Left lobe of liver (tissue), 2 donors: ENCODE data around the gene ZNF776. TPM values are rescaled to one million over a fixed set of nuclear protein-coding genes. Genes with fewer than 3 reads are reported as not detected.
"Not testable (repeated sequence)": the region's sequence is repeated elsewhere in the genome, so short reads cannot be mapped to it uniquely, and the experiment has no call there.

Source experiments
- ATAC-seq: fragments of 200-7000 bp; cut with Tn5 transposase; one replicate; pipeline ENCODE4 v1.9.1; 2020; ENCODE audit warnings: mild to moderate bottlenecking, moderate library complexity
- DNase-seq: peaks from one replicate; pipeline ENCODE4 v3.0.0-alpha.2; 2020; ENCODE audit warnings: low spot score
- total RNA-seq: library from RNA; stranded (reverse); gene quantifications from one replicate; pipeline ENCODE4 v1.2.1, GENCODE V29; 2021
- donor health status: DM: no; HTN: no; CAD: no; lungs with moderate emphysema.
- donor health status: DM: no; HTN: yes; CAD: no.

The ZNF776 gene
- 9.1 TPM for total RNA-seq

- peak; percentile 97 for ATAC-seq
- DNase-seq, result peak; percentile 85
These were observed at the start of gene ZNF776 for GRCh38 chr19:57746580-57747471. ZNF776 (plus strand) TSS chr19:57746815; CDS start chr19:57747059, 244 bp downstream.

- DNase-seq (no peak), ATAC-seq (no peak)
These were observed 45.0 kb upstream of the ZNF776 start for GRCh38 chr19:57701625-57702024.

GRCh38 chr19:57706346-57706745, 40.3 kb upstream of the ZNF776 start:
- ATAC-seq (no peak), DNase-seq (no peak)

- ATAC-seq (peak; percentile 68), DNase-seq (peak; percentile 40)
These were observed 37.8 kb upstream of the ZNF776 start, which contains the start of gene ZNF154 for GRCh38 chr19:57708641-57709361. ZNF154 (minus strand) TSS chr19:57709204; CDS start chr19:57708971, 233 bp downstream.

GRCh38 chr19:57709616-57710015, 37.0 kb upstream of the ZNF776 start:
- no peak for ATAC-seq
- DNase-seq, result peak; percentile 11

- ATAC-seq (no peak), DNase-seq (no peak)
These were observed 34.4 kb upstream of the ZNF776 start for GRCh38 chr19:57712222-57712621.

- ATAC-seq, result no peak
- no peak for DNase-seq
These were observed 27.2 kb upstream of the ZNF776 start for GRCh38 chr19:57719424-57719823.

GRCh38 chr19:57719901-57720519, 26.6 kb upstream of the ZNF776 start:
- no peak for ATAC-seq
- DNase-seq, result peak; percentile 5

GRCh38 chr19:57720878-57721277, 25.7 kb upstream of the ZNF776 start:
- DNase-seq (peak; percentile 7), ATAC-seq (no peak)

- DNase-seq, result peak; percentile 66
- ATAC-seq, result peak; percentile 88
These were observed 8.3 kb upstream of the ZNF776 start for GRCh38 chr19:57738320-57738719.

GRCh38 chr19:57738770-57739169, 7.8 kb upstream of the ZNF776 start:
- not testable (repeated sequence) for DNase-seq, ATAC-seq

- DNase-seq, result no peak
- no peak for ATAC-seq
These were observed 825 bp downstream of the ZNF776 start for GRCh38 chr19:57747472-57747807.

- DNase-seq, result no peak
- no peak for ATAC-seq
These were observed 1.4 kb downstream of the ZNF776 start for GRCh38 chr19:57748029-57748428.

GRCh38 chr19:57754091-57754673, 7.6 kb downstream of the ZNF776 start:
- DNase-seq (no peak), ATAC-seq (no peak)

GRCh38 chr19:57755031-57755430, 8.4 kb downstream of the ZNF776 start:
- DNase-seq (no peak), ATAC-seq (no peak)

GRCh38 chr19:57757941-57758340, 11.3 kb downstream of the ZNF776 start:
- ATAC-seq, result no peak
- no peak for DNase-seq

GRCh38 chr19:57759096-57759495, 12.5 kb downstream of the ZNF776 start:
- DNase-seq (no peak), ATAC-seq (no peak)

GRCh38 chr19:57769345-57770131, 22.9 kb downstream of the ZNF776 start, which contains the start of gene ZNF586:
ZNF586 (plus strand) TSS chr19:57769676; CDS start chr19:57769843, 167 bp downstream.
- ATAC-seq (peak; percentile 99), DNase-seq (peak; percentile 92)

- DNase-seq (no peak), ATAC-seq (no peak)
These were observed 24.8 kb downstream of the ZNF776 start for GRCh38 chr19:57771417-57771816.

GRCh38 chr19:57773488-57773887, 26.9 kb downstream of the ZNF776 start:
- ATAC-seq (no peak), DNase-seq (no peak)
